Mesendoderm (in vitro differentiated cells): ENCODE results near the gene PSMB2.

Experiments
- DNase-seq: peaks from one replicate; pipeline ENCODE4 v3.0.0; 2013
- H2AK5ac ChIP-seq: 2 replicates; pipeline ENCODE4 v1.6.1; 2013; ENCODE audit warnings: low read length, inconsistent platforms
- H2BK120ac ChIP-seq: 2 replicates; pipeline ENCODE4 v1.6.1; 2013; ENCODE audit warnings: low read depth, mild to moderate bottlenecking, low read length, moderate library complexity, mixed read lengths
- H2BK15ac ChIP-seq: replicated peaks from 2 replicates; pipeline ENCODE4 v1.6.1; 2013; ENCODE audit warnings: low read depth, mild to moderate bottlenecking, moderate library complexity
- H2BK5ac ChIP-seq: 2 replicates; pipeline ENCODE4 v1.6.1; 2013; ENCODE audit warnings: low read length, inconsistent platforms
- H3K18ac ChIP-seq: 2 replicates; pipeline ENCODE4 v1.6.1; 2013; ENCODE audit warnings: mild to moderate bottlenecking, low read length, mixed read lengths
- H3K23ac ChIP-seq: one replicate; pipeline ENCODE4 v1.6.1; 2013; ENCODE audit warnings: low read length
- H3K27ac ChIP-seq: 2 replicates; pipeline ENCODE4 v1.5.1; 2013; ENCODE audit warnings: low read depth, mild to moderate bottlenecking, inconsistent platforms, low read length, moderate library complexity
- H3K27me3 ChIP-seq: 2 replicates; pipeline ENCODE4 v1.6.1; 2013; ENCODE audit warnings: low read length, control low read depth, mild to moderate bottlenecking, inconsistent platforms; ENCODE audit not compliant: insufficient read depth, poor library complexity
- H3K36me3 ChIP-seq: 2 replicates; pipeline ENCODE4 v1.6.1; 2013; ENCODE audit warnings: low read length, inconsistent platforms; ENCODE audit not compliant: control insufficient read depth, insufficient read depth
- H3K4ac ChIP-seq: one replicate; pipeline ENCODE4 v1.6.1; 2013; ENCODE audit warnings: low read depth, mild to moderate bottlenecking, low read length, moderate library complexity
- H3K4me1 ChIP-seq: 2 replicates; pipeline ENCODE4 v1.6.1; 2013; ENCODE audit warnings: low read depth, low read length, inconsistent platforms; ENCODE audit not compliant: control insufficient read depth
- H3K4me2 ChIP-seq: 2 replicates; pipeline ENCODE4 v1.6.1; 2013; ENCODE audit warnings: low read length
- H3K4me3 ChIP-seq: 2 replicates; pipeline ENCODE4 v1.5.1; 2013; ENCODE audit warnings: mild to moderate bottlenecking, low read length
- H3K56ac ChIP-seq: one replicate; pipeline ENCODE4 v1.6.1; 2013; ENCODE audit warnings: low read length
- H3K79me1 ChIP-seq: 2 replicates; pipeline ENCODE4 v1.6.1; 2013; ENCODE audit warnings: low read length, inconsistent platforms
- H3K79me2 ChIP-seq: 2 replicates; pipeline ENCODE4 v1.6.1; 2013; ENCODE audit warnings: mild to moderate bottlenecking, low read length; ENCODE audit not compliant: control insufficient read depth, insufficient read depth
- H3K9ac ChIP-seq: 2 replicates; pipeline ENCODE4 v1.6.1; 2013; ENCODE audit warnings: low read length, inconsistent platforms
- H4K5ac ChIP-seq: one replicate; pipeline ENCODE4 v1.6.1; 2013; ENCODE audit warnings: low read length
- H4K8ac ChIP-seq: one replicate; pipeline ENCODE4 v1.6.1; 2013; ENCODE audit warnings: low read depth, mild to moderate bottlenecking, control low read depth, low read length, moderate library complexity
- WGBS: extraction: QIAGEN DNeasy Blood & Tissue Kit; methylation state at CpG from one replicate; pipeline ENCODE4 v1.1.7; 2013; ENCODE audit warnings: low lambda C conversion rate, missing lambda C conversion rate; ENCODE audit not compliant: insufficient coverage; ENCODE audit errors: extremely low coverage; 5-methylcytosine and 5-hydroxymethylcytosine counted together

The PSMB2 gene

DNA sequence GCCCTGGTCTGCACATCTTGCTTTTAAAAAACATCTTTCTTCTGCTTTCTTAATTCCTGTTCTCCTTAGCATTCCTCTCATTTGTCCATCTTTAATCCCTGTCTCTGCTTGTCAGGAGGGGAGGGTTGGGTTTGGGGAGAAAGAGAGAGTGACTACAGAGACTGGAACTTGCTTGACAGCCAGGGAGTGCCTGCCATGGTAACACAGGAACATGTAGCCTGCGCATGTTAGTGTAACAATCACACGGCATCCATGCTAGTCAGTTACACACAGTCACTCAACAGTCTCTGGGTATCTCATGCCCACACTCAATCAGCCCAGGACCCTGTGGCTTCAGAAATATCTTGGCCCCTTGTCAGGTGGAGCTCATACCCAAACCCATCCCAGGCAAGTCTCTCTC is 69.0 kb downstream of the PSMB2 start:
- no peaks in the 10 kb centered on the region for H3K79me1 ChIP-seq
- H4K5ac ChIP-seq, result no peak overlapping the region
- H3K4me3 ChIP-seq, result no peak overlapping the region
- H3K4me2 ChIP-seq, result no peak overlapping the region
- H3K79me2 ChIP-seq, result no peaks in the 10 kb centered on the region
- H2BK15ac ChIP-seq, result no peak overlapping the region
- H2BK5ac ChIP-seq, result no peak overlapping the region
- no peak overlapping the region for H3K56ac ChIP-seq
- no peak overlapping the region for H3K27ac ChIP-seq
- H4K8ac ChIP-seq, result no peak overlapping the region
- no peak for DNase-seq
- H3K4me1 ChIP-seq, result peaks cover 7% of the 10 kb centered on the region
- H3K9ac ChIP-seq, result no peak overlapping the region
- no peak overlapping the region for H3K23ac ChIP-seq
- H3K18ac ChIP-seq, result no peak overlapping the region
- no peak overlapping the region for H2AK5ac ChIP-seq
- H3K4ac ChIP-seq, result no peak overlapping the region
- H3K27me3 ChIP-seq, result peaks cover 51% of the 10 kb centered on the region
- no peak overlapping the region for H2BK120ac ChIP-seq
- no CpG with 5 or more reads among the region's 2 CpGs for WGBS
- H3K36me3 ChIP-seq, result no peaks in the 10 kb centered on the region

GRCh38 chr1:35571263-35571662 is 70.1 kb downstream of the PSMB2 start:
- WGBS, result no CpG with 5 or more reads among the region's 8 CpGs
- no peak overlapping the region for H3K27ac ChIP-seq
- no peak overlapping the region for H3K4me3 ChIP-seq
- H2BK15ac ChIP-seq, result no peak overlapping the region
- H3K36me3 ChIP-seq, result no peaks in the 10 kb centered on the region
- H3K27me3 ChIP-seq, result peaks cover 45% of the 10 kb centered on the region
- H4K5ac ChIP-seq, result no peak overlapping the region
- no peaks in the 10 kb centered on the region for H3K79me1 ChIP-seq
- no peak overlapping the region for H3K23ac ChIP-seq
- no peak overlapping the region for H3K18ac ChIP-seq
- H3K4ac ChIP-seq, result no peak overlapping the region
- no peak overlapping the region for H3K4me2 ChIP-seq
- no peaks in the 10 kb centered on the region for H3K79me2 ChIP-seq
- no peak overlapping the region for H3K56ac ChIP-seq
- H2BK5ac ChIP-seq, result no peak overlapping the region
- DNase-seq, result no peak
- H4K8ac ChIP-seq, result no peak overlapping the region
- H2AK5ac ChIP-seq, result no peak overlapping the region
- H2BK120ac ChIP-seq, result no peak overlapping the region
- H3K4me1 ChIP-seq, result peaks cover 4% of the 10 kb centered on the region
- H3K9ac ChIP-seq, result no peak overlapping the region

DNA sequence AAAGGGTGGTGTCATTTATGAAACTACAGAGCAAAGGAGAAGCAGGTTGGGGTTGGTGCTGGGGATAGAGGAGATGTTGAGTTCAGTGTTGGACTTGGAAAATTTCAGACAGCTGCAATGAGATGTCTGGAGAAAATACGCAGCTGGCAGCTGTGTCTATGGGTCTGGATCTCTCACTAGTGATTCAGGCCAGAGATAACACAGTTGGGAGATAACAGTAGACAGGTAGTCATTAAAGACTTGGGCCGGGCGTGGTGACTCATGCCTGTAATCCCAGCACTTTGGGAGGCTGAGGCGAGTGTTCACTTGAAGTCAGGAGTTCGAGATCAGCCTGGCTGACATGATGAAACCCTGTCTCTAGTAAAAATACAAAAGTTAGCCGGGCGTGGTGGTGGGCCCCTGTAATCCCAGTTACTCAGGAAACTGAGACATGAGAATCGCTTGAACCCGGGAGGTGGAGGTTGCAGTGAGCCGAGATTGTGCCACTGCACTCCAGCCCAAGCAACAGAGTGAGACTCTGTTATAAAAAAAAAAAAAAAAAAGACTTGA is 70.7 kb downstream of the PSMB2 start:
- no CpG with 5 or more reads among the region's 10 CpGs for WGBS
- DNase-seq, result no peak

GRCh38 chr1:35569936-35570335 is 71.4 kb downstream of the PSMB2 start:
- Histone ChIP-seq H2BK120ac (no peak overlapping the region), H3K23ac (no peak overlapping the region), H3K18ac (no peak overlapping the region), H3K79me2 (no peaks in the 10 kb centered on the region), H2AK5ac (no peak overlapping the region), H4K5ac (no peak overlapping the region), H2BK15ac (no peak overlapping the region), H3K79me1 (no peaks in the 10 kb centered on the region), H3K27ac (no peak overlapping the region), H3K9ac (no peak overlapping the region), H3K56ac (no peak overlapping the region), H3K4me1 (peaks cover 2% of the 10 kb centered on the region), H3K4me3 (no peak overlapping the region), H4K8ac (no peak overlapping the region), H2BK5ac (no peak overlapping the region), H3K27me3 (peaks cover 35% of the 10 kb centered on the region), H3K4me2 (no peak overlapping the region), H3K36me3 (no peaks in the 10 kb centered on the region), H3K4ac (no peak overlapping the region)
- WGBS, result no CpG with 5 or more reads among the region's 1 CpG
- no peak for DNase-seq

More for the DNA sequence above, 70.7 kb downstream of the PSMB2 start:
- Histone ChIP-seq H3K27ac (no peak overlapping the region), H2AK5ac (no peak overlapping the region), H3K23ac (no peak overlapping the region), H3K4me1 (peaks cover 4% of the 10 kb centered on the region), H3K4ac (no peak overlapping the region), H3K9ac (no peak overlapping the region), H3K4me2 (no peak overlapping the region), H3K4me3 (no peak overlapping the region), H3K79me1 (no peaks in the 10 kb centered on the region), H2BK120ac (no peak overlapping the region), H2BK5ac (no peak overlapping the region), H3K18ac (no peak overlapping the region), H4K8ac (no peak overlapping the region), H3K56ac (no peak overlapping the region), H4K5ac (no peak overlapping the region), H3K27me3 (peaks cover 43% of the 10 kb centered on the region), H3K79me2 (no peaks in the 10 kb centered on the region), H2BK15ac (no peak overlapping the region), H3K36me3 (no peaks in the 10 kb centered on the region)

DNA sequence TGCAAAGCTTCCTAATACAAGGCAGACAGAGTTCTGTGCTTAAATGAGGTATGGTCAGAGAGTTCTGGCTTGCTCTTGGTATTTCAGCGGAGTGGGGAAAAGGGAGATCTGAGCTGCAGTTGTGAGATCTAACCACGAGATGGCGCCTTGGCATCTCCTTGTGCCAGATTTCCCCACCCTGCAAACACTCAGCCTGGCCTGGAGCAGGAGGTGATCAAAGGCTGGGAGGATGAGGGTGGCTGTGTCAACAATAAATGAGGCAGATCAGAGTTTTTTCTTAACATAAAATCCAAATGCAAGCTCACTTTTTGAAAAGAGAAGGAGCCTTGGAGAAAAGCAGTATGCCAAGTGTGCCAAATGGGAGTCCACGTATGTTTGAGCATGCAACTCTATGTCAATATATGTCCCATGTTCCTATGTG is 72.3 kb downstream of the PSMB2 start:
- H3K56ac ChIP-seq, result no peak overlapping the region
- H3K23ac ChIP-seq, result no peak overlapping the region
- H4K5ac ChIP-seq, result no peak overlapping the region
- peak; percentile 79 for DNase-seq
- no peak overlapping the region for H3K4me2 ChIP-seq
- H3K4me1 ChIP-seq, result peaks cover 2% of the 10 kb centered on the region
- no peak overlapping the region for H4K8ac ChIP-seq
- no peak overlapping the region for H3K18ac ChIP-seq
- H3K36me3 ChIP-seq, result peaks cover 1% of the 10 kb centered on the region
- no peak overlapping the region for H2BK15ac ChIP-seq
- H3K27ac ChIP-seq, result no peak overlapping the region
- H2AK5ac ChIP-seq, result no peak overlapping the region
- WGBS, result no CpG with 5 or more reads among the region's 4 CpGs
- H3K9ac ChIP-seq, result no peak overlapping the region
- H3K4me3 ChIP-seq, result no peak overlapping the region
- H3K79me2 ChIP-seq, result no peaks in the 10 kb centered on the region
- no peak overlapping the region for H3K4ac ChIP-seq
- H2BK120ac ChIP-seq, result no peak overlapping the region
- no peaks in the 10 kb centered on the region for H3K79me1 ChIP-seq
- peaks cover 26% of the 10 kb centered on the region for H3K27me3 ChIP-seq
- no peak overlapping the region for H2BK5ac ChIP-seq

DNA sequence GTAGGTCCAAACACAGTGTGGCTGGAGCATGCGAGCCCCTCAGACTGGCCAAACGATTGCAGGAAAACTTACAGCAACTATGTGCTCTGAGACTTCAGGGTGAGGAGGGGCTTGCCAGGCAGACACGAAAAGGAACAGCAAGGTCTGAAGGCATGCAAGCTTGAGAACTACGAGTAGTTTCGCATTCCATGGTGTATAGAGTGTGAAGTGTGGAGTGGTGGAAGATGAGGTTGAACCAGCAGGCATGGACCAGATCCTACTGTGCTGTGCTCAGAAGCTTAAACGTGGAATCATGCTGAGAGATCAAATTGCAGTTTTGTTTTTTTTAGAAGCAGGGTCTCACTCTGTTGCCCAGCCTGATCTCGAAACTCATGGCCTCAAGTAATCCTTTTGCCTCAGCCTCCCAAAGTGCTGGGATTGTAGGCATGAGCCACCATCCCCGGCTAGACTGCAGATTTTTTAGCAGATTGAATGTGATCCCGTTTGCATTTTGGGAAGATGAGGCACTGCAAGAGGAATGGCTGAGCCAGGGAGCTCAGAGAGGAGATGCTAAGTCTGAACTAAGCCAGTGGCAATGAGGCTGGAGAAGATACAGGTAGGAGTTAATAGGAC is 73.3 kb downstream of the PSMB2 start:
- H2BK120ac ChIP-seq, result no peak overlapping the region
- DNase-seq, result peak; percentile 56
- no peak overlapping the region for H3K23ac ChIP-seq
- H3K79me1 ChIP-seq, result no peaks in the 10 kb centered on the region
- no peak overlapping the region for H3K56ac ChIP-seq
- H3K27me3 ChIP-seq, result peaks cover 16% of the 10 kb centered on the region
- H3K4me3 ChIP-seq, result no peak overlapping the region
- H2AK5ac ChIP-seq, result no peak overlapping the region
- H3K4me1 ChIP-seq, result peaks cover 2% of the 10 kb centered on the region
- H3K36me3 ChIP-seq, result peaks cover 1% of the 10 kb centered on the region
- H3K18ac ChIP-seq, result no peak overlapping the region
- H4K8ac ChIP-seq, result no peak overlapping the region
- H2BK5ac ChIP-seq, result no peak overlapping the region
- H3K27ac ChIP-seq, result no peak overlapping the region
- no CpG with 5 or more reads among the region's 9 CpGs for WGBS
- no peak overlapping the region for H2BK15ac ChIP-seq
- H3K4ac ChIP-seq, result no peak overlapping the region
- no peak overlapping the region for H3K4me2 ChIP-seq
- no peak overlapping the region for H3K9ac ChIP-seq
- H3K79me2 ChIP-seq, result no peaks in the 10 kb centered on the region
- H4K5ac ChIP-seq, result no peak overlapping the region
